Stimulated activated naive CD8-positive, alpha-beta T cell treated with anti-CD3 and anti-CD28 coated beads, Interleukin-15, amount 100 ng/mL, for 72 hours (primary cell): ENCODE results near the gene PTPN2.

Source experiments
- ATAC-seq: fragments of 150-1000 bp; cut with Tn5 transposase; 2 replicates; pipeline ENCODE4 v1.10.0; 2021; ENCODE audit warnings: mild to moderate bottlenecking, moderate library complexity
- DNase-seq, 2 donors: peaks; one replicate each; pipeline ENCODE4 v3.0.0; 2021 to 2022
- H3K27ac Mint-ChIP-seq, 2 donors: one replicate each; pipeline ENCODE4 v1.8.0; 2022; ENCODE audit warnings: mild to moderate bottlenecking in 2 of 2, mixed read lengths in 2 of 2, moderate library complexity in 2 of 2
- H3K27me3 Mint-ChIP-seq: one replicate; pipeline ENCODE4 v1.8.0; 2022; ENCODE audit warnings: mixed read lengths
- H3K4me1 Mint-ChIP-seq: one replicate; pipeline ENCODE4 v1.8.0; 2022; ENCODE audit warnings: mild to moderate bottlenecking, mixed read lengths
- H3K4me3 Mint-ChIP-seq, 2 donors: one replicate each; pipeline ENCODE4 v1.8.0; 2022; ENCODE audit warnings: mild to moderate bottlenecking in 2 of 2, mixed read lengths in 2 of 2, moderate library complexity in 1 of 2
- H3K9me3 Mint-ChIP-seq, 2 donors: one replicate each; pipeline ENCODE4 v1.8.0; 2022; ENCODE audit warnings: mixed read lengths in 2 of 2

Gene PTPN2

GRCh38 chr18:12883684-12884405, at the start of gene PTPN2:
TSS of gene PTPN2 (minus strand) at chr18:12884237. CDS start at chr18:12884141, 96 bp downstream.
- Mint-ChIP-seq H3K4me1 (peaks cover 50% of the 10 kb centered on the region), H3K9me3 (no peaks in the 10 kb centered on the region), H3K27me3 (no peaks in the 10 kb centered on the region), H3K27ac (peak within 1 kb of the TSS; percentile 95 to 98), H3K4me3 (peak within 1 kb of the TSS; percentile 91 to 96)
- peak; percentile 92 to 96 for DNase-seq
- peak; percentile 91 for ATAC-seq

GRCh38 chr18:12933327-12933726, 49.3 kb upstream of the PTPN2 start:
- no peak overlapping the region for H3K4me3 Mint-ChIP-seq
- peaks cover 6% of the 10 kb centered on the region for H3K4me1 Mint-ChIP-seq
- H3K27me3 Mint-ChIP-seq, result no peaks in the 10 kb centered on the region
- ATAC-seq (no peak), DNase-seq (no peak)
- no peaks in the 10 kb centered on the region for H3K9me3 Mint-ChIP-seq
- H3K27ac Mint-ChIP-seq, result no peak overlapping the region

- Mint-ChIP-seq H3K4me3 (no peak overlapping the region), H3K27me3 (no peaks in the 10 kb centered on the region)
- no peak for ATAC-seq
Measured at GRCh38 chr18:12930908-12931307, 46.9 kb upstream of the PTPN2 start.

GRCh38 chr18:12930376-12930775, 46.3 kb upstream of the PTPN2 start:
- ATAC-seq (no peak), DNase-seq (no peak)
- H3K4me3 Mint-ChIP-seq, result no peak overlapping the region
- H3K4me1 Mint-ChIP-seq, result peaks cover 6% of the 10 kb centered on the region
- no peaks in the 10 kb centered on the region for H3K27me3 Mint-ChIP-seq
- no peaks in the 10 kb centered on the region for H3K9me3 Mint-ChIP-seq
- no peak overlapping the region for H3K27ac Mint-ChIP-seq

More at GRCh38 chr18:12930908-12931307, 46.9 kb upstream of the PTPN2 start:
- H3K4me1 Mint-ChIP-seq, result peaks cover 6% of the 10 kb centered on the region
- no peak for DNase-seq
- no peak overlapping the region for H3K27ac Mint-ChIP-seq
- no peaks in the 10 kb centered on the region for H3K9me3 Mint-ChIP-seq

- ATAC-seq, result no peak
- Mint-ChIP-seq H3K4me3 (no peak overlapping the region), H3K27ac (no peak overlapping the region), H3K4me1 (peaks cover 3% of the 10 kb centered on the region), H3K9me3 (no peaks in the 10 kb centered on the region), H3K27me3 (no peaks in the 10 kb centered on the region)
- no peak for DNase-seq
Measured at GRCh38 chr18:12929477-12930083, 45.5 kb upstream of the PTPN2 start.

- Mint-ChIP-seq H3K27me3 (no peaks in the 10 kb centered on the region), H3K4me3 (no peak overlapping the region), H3K27ac (no peak overlapping the region), H3K4me1 (no peaks in the 10 kb centered on the region), H3K9me3 (no peaks in the 10 kb centered on the region)
- DNase-seq (no peak), ATAC-seq (no peak)
Measured at GRCh38 chr18:12928641-12929040, 44.6 kb upstream of the PTPN2 start.

- Mint-ChIP-seq H3K27ac (no peak overlapping the region), H3K9me3 (no peaks in the 10 kb centered on the region), H3K27me3 (no peaks in the 10 kb centered on the region), H3K4me3 (no peak overlapping the region), H3K4me1 (no peaks in the 10 kb centered on the region)
- ATAC-seq, result no peak
- DNase-seq, result no peak
Measured at GRCh38 chr18:12928206-12928605, 44.2 kb upstream of the PTPN2 start.

GRCh38 chr18:12924616-12925015, 40.6 kb upstream of the PTPN2 start:
- Mint-ChIP-seq H3K27me3 (no peaks in the 10 kb centered on the region), H3K9me3 (no peaks in the 10 kb centered on the region), H3K4me3 (no peak overlapping the region), H3K27ac (no peak overlapping the region), H3K4me1 (peaks cover 14% of the 10 kb centered on the region)
- no peak for DNase-seq
- ATAC-seq, result no peak

- Mint-ChIP-seq H3K4me3 (no peak overlapping the region), H3K9me3 (no peaks in the 10 kb centered on the region), H3K27me3 (no peaks in the 10 kb centered on the region), H3K4me1 (peaks cover 14% of the 10 kb centered on the region), H3K27ac (no peak overlapping the region)
- DNase-seq (no peak), ATAC-seq (no peak)
Measured at GRCh38 chr18:12922266-12922665, 38.2 kb upstream of the PTPN2 start.

GRCh38 chr18:12921178-12921577, 37.1 kb upstream of the PTPN2 start:
- DNase-seq (peak; percentile 27 to 52), ATAC-seq (peak; percentile 99)
- Mint-ChIP-seq H3K4me3 (peak overlapping the region; percentile 8 to 12), H3K27me3 (no peaks in the 10 kb centered on the region), H3K27ac (no peak overlapping the region), H3K9me3 (no peaks in the 10 kb centered on the region), H3K4me1 (peaks cover 14% of the 10 kb centered on the region)

GRCh38 chr18:12911929-12912703, 28.1 kb upstream of the PTPN2 start:
- Mint-ChIP-seq H3K27me3 (no peaks in the 10 kb centered on the region), H3K4me1 (peaks cover 10% of the 10 kb centered on the region), H3K27ac (no peak overlapping the region), H3K9me3 (peaks cover 12 to 18% of the 10 kb centered on the region in 2 donors), H3K4me3 (no peak overlapping the region)
- ATAC-seq, result peak; percentile 35
- no peak for DNase-seq

GRCh38 chr18:12911025-12911928, 27.2 kb upstream of the PTPN2 start:
- ATAC-seq, result peak; percentile 96
- DNase-seq, result peak; percentile 62 to 70
- Mint-ChIP-seq H3K4me3 (peak overlapping the region; percentile 67 to 77), H3K27ac (peak overlapping the region in 1 of 2 donors; percentile 85), H3K27me3 (no peaks in the 10 kb centered on the region), H3K4me1 (peaks cover 10% of the 10 kb centered on the region), H3K9me3 (peaks cover 12 to 18% of the 10 kb centered on the region in 2 donors)

GRCh38 chr18:12908706-12909105, 24.7 kb upstream of the PTPN2 start:
- no peak for DNase-seq
- Mint-ChIP-seq H3K9me3 (peaks cover 10 to 14% of the 10 kb centered on the region in 2 donors), H3K27ac (no peak overlapping the region), H3K4me1 (peaks cover 18% of the 10 kb centered on the region), H3K4me3 (no peak overlapping the region), H3K27me3 (no peaks in the 10 kb centered on the region)
- ATAC-seq, result no peak

- ATAC-seq (no peak), DNase-seq (no peak)
- Mint-ChIP-seq H3K4me3 (no peak overlapping the region), H3K9me3 (peaks cover 0 to under 1% of the 10 kb centered on the region in 2 donors), H3K27ac (no peak overlapping the region), H3K27me3 (no peaks in the 10 kb centered on the region), H3K4me1 (peaks cover 18% of the 10 kb centered on the region)
Measured at GRCh38 chr18:12907258-12907925, 23.4 kb upstream of the PTPN2 start.

GRCh38 chr18:12906773-12907172, 22.7 kb upstream of the PTPN2 start:
- ATAC-seq, result no peak
- no peak overlapping the region for H3K27ac Mint-ChIP-seq
- no peak for DNase-seq
- H3K27me3 Mint-ChIP-seq, result no peaks in the 10 kb centered on the region
- H3K4me3 Mint-ChIP-seq, result no peak overlapping the region
- H3K4me1 Mint-ChIP-seq, result peaks cover 18% of the 10 kb centered on the region
- H3K9me3 Mint-ChIP-seq, result no peaks in the 10 kb centered on the region
